ENCODE data around the gene TNIK.

- no peak for TF ChIP-seq POLR2A (IDR thresholded peaks at IDR 0.05)
- TF ChIP-seq, protein P1, sequence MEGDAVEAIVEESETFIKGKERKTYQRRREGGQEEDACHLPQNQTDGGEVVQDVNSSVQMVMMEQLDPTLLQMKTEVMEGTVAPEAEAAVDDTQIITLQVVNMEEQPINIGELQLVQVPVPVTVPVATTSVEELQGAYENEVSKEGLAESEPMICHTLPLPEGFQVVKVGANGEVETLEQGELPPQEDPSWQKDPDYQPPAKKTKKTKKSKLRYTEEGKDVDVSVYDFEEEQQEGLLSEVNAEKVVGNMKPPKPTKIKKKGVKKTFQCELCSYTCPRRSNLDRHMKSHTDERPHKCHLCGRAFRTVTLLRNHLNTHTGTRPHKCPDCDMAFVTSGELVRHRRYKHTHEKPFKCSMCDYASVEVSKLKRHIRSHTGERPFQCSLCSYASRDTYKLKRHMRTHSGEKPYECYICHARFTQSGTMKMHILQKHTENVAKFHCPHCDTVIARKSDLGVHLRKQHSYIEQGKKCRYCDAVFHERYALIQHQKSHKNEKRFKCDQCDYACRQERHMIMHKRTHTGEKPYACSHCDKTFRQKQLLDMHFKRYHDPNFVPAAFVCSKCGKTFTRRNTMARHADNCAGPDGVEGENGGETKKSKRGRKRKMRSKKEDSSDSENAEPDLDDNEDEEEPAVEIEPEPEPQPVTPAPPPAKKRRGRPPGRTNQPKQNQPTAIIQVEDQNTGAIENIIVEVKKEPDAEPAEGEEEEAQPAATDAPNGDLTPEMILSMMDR (IDR thresholded peaks at IDR 0.05 in 8 of 11, conservative IDR thresholded peaks at IDR 0.05 in 3 of 11) = no peak
Measured at GRCh38 chr3:171283848-171284222, 176.4 kb downstream of the TNIK start.
